ENCODE results near the gene LELP1. TPM values are rescaled to one million over a fixed set of nuclear protein-coding genes. Genes with fewer than 3 reads are reported as not detected.

The LELP1 gene
- total and polyA plus RNA-seq, 2 experiments from 2014 or later: not detected

GRCh38 chr1:153246018-153246417 lies 42.8 kb downstream of the LELP1 start:
- H4K20me1 ChIP-seq (replicated peaks; ENCODE audit: insufficient read depth): no peaks in the 10 kb centered on the region
- DNase-seq (ENCODE audit: low spot score) (no peak), ATAC-seq (no peak)
- Mint-ChIP-seq H3K9me3 (0 out of 3 replicates have a peak, but pooled peaks cover 2% of the 10 kb centered on the region), H3K27ac (no peak overlapping the region), H3K4me1 (no peaks in the 10 kb centered on the region), H3K36me3 (ENCODE audit: low read depth) (no peaks in the 10 kb centered on the region), H3K27me3 (ENCODE audit: insufficient read depth, low read depth, poor library complexity) (no peaks in the 10 kb centered on the region), H3K4me3 (no peak overlapping the region)
- H3K4me1 ChIP-seq (ENCODE audit: insufficient read depth): no peaks in the 10 kb centered on the region
- H3F3A ChIP-seq (replicated peaks; ENCODE audit: low read depth): no peaks in the 10 kb centered on the region
- no peaks in the 10 kb centered on the region for H3K79me2 ChIP-seq (replicated peaks; ENCODE audit: insufficient read depth)
- no peak overlapping the region for H3K4me3 ChIP-seq
- H3K27ac ChIP-seq (ENCODE audit: low read depth): no peak overlapping the region
- no peak overlapping the region for H3K4me2 ChIP-seq
- peaks cover 3% of the 10 kb centered on the region; the same call in 1 of the 2 replicates for H3K9me2 ChIP-seq (ENCODE audit: insufficient read depth)
- H3K36me3 ChIP-seq (ENCODE audit: insufficient read depth): no peaks in the 10 kb centered on the region
- TF ChIP-seq REST (IDR thresholded peaks at IDR 0.05; ENCODE audit: unreplicated experiment): no peak
- no peak for TF ChIP-seq CREB1 (CRISPR knock-in tag; IDR thresholded peaks at IDR 0.05; ENCODE audit: low read depth)
- TF ChIP-seq JUNB (IDR thresholded peaks at IDR 0.05; ENCODE audit: unreplicated experiment): no peak
- no peak for TF ChIP-seq CTCF (conservative IDR thresholded peaks at IDR 0.05; ENCODE audit: low read depth in 2 of 2)
- TF ChIP-seq ZNF114 (CRISPR knock-in tag; IDR thresholded peaks at IDR 0.05): no peak
- no peak for TF ChIP-seq STAT1 (IDR thresholded peaks at IDR 0.05; ENCODE audit: unreplicated experiment)
- no peak for TF ChIP-seq EZH2phosphoT487 (IDR thresholded peaks at IDR 0.05; ENCODE audit: unreplicated experiment)
- no peak for TF ChIP-seq ETS1 (IDR thresholded peaks at IDR 0.05)
- TF ChIP-seq ZNF331 (CRISPR knock-in tag; IDR thresholded peaks at IDR 0.05; ENCODE audit: low read depth): no peak
- TF ChIP-seq NANOG (IDR thresholded peaks at IDR 0.05; ENCODE audit: borderline replicate concordance): no peak
- TF ChIP-seq ZNF462 (CRISPR knock-in tag; IDR thresholded peaks at IDR 0.05): no peak
- no peak for TF ChIP-seq POLR2AphosphoS5 (IDR thresholded peaks at IDR 0.05; ENCODE audit: low read depth)
- TF ChIP-seq EZH2 (IDR thresholded peaks at IDR 0.05; ENCODE audit: low read depth, unreplicated experiment): no peak
- H2AFZ ChIP-seq: no peak overlapping the region
- no peaks in the 10 kb centered on the region for H3K27me3 ChIP-seq (ENCODE audit: insufficient read depth)
